NCI-H82 (cell line): ENCODE data around the gene SOX8.
"Not testable (repeated sequence)": the region's sequence is repeated elsewhere in the genome, so short reads cannot be mapped to it uniquely, and the experiment has no call there.

Source experiments
- DNase-seq: peaks from one replicate; lab custom pipeline; 2025; lab: John Stamatoyannopoulos, UW

The SOX8 gene

GRCh38 chr16:981695-982144 lies at the start of gene SOX8:
TSS of gene SOX8 (plus strand) at chr16:981770. CDS start at chr16:981923, 153 bp downstream.
- no peak for DNase-seq

GRCh38 chr16:932831-933330 lies 48.7 kb upstream of the SOX8 start:
- DNase-seq = no peak

- no peak for DNase-seq
Measured at GRCh38 chr16:933581-933980, 48.0 kb upstream of the SOX8 start.

DNA sequence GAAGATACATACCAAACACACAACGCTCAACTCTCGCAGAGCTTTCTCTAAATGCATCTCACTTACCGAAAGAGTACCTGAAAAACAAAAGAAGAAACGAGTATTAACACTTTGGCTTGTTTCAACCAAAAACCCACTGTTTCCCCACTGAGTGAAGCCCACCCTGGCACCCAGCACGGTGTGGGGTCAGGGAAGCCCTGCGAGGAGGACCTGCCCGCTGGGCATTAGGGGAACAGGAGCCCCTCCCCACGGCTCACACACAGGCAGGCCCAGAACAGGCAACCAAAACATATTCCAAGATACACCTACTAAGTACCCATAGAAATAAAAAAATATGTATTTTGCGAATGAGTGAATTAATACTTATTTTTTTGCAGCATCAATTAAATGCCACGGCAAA lies 47.4 kb upstream of the SOX8 start:
- no peak for DNase-seq

- no peak for DNase-seq
Measured at GRCh38 chr16:935684-936083, 45.9 kb upstream of the SOX8 start.

DNA sequence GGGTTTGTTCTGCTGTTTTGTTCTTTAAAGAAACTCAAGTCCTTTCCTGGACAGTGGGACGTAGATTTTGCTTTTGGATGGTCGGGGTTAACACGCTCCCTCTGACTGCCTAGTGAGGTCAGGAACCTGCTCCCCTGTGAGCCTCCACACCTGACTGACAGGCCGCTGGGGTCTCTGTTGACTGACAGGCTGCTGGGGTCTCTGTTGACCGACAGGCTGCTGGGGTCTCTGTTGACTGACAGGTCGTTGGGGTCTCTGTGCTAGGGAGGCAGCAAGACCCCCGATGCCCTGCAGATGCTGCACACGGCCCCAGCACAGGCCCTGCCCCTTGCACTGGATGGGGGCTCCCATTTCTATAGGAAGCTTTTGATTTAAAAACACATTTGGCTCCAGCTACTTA lies 44.3 kb upstream of the SOX8 start:
- DNase-seq = no peak

DNA sequence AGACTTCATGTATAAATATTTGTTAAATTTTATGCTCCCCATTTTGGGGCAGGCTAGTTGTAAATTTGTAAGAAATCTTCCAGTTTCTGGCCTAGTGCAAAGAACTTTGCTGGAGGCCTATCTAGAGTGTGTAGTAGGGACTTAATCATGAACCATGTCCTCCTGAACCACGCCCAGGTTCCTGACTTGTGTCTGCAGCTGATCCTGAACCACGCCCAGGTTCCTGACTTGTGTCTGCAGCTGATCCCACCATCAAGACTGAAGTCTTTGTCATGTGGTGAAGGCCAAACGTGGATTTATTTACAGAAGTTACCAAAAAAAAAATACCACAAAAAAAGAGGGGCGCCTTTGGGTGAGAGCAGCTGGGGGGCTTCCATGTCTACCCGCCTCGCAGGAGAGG lies 43.8 kb upstream of the SOX8 start:
- DNase-seq = no peak

GRCh38 chr16:938136-938535 lies 43.4 kb upstream of the SOX8 start:
- DNase-seq = no peak

GRCh38 chr16:938752-939151 lies 42.8 kb upstream of the SOX8 start:
- no peak for DNase-seq

DNA sequence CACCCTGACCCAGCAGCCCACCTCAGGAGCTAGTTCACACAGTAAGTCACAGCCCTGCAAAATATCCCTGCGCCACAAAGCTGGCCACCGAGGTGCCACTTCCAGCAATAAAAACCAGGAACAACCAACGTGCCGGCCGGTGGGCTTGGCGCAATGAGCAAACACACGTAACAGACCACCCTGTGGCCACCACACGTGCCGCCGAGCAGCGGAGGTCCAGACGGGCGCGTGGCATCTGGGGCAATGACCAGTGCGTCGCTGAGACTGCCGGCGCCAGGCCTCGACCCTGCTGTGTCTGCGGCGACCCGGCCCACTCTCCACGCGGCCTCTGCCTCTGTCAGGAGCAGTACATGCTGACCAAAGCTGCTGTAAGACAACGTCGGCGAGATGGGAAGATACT lies 42.3 kb upstream of the SOX8 start:
- no peak for DNase-seq

DNA sequence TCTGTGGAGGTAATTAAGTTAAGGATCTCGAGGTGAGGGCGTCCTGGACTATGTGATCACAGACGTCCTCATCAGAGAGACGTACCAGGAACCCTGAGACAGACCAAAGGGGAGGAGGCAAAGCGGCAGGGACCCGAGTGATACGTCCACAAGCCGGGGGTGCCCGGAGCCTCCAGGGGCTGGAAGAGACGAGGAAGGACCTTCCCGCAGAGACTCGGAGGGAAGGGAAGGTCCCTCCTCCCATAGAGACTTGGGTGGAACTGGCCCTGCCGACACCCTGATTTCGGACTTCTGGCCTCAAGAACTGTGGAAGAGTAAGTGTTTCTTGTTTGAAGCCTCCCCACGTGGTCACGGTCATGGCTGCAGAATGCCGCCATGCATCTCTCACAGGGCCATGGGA lies 41.6 kb upstream of the SOX8 start:
- no peak for DNase-seq

DNA sequence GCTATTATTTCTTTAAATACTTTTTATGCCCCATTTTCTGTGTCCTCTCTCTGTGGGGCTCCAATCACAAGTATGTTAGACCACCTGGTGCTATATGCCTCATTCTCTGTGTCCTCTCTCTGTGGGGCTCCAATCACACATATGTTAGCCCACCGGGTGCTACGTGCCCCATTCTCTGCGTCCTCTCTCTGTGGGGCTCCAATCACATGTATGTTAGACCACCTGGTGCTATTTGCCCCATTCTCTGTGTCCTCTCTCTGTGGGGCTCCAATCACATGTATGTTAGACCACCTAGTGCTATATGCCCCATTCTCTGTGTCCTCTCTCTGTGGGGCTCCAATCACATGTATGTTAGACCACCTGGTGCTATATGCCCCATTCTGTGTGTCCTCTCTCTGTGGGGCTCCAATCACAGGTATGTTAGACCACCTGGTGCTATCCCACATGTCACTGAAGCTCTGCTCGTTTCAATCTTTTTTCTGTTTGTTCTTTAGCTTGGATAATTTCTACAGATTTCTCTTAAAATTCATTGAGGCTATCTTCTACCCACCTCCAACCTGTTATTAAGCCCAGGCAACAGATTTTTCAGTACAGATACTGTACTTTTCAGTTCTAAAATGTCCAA lies 39.0 kb upstream of the SOX8 start:
- DNase-seq = no peak

DNA sequence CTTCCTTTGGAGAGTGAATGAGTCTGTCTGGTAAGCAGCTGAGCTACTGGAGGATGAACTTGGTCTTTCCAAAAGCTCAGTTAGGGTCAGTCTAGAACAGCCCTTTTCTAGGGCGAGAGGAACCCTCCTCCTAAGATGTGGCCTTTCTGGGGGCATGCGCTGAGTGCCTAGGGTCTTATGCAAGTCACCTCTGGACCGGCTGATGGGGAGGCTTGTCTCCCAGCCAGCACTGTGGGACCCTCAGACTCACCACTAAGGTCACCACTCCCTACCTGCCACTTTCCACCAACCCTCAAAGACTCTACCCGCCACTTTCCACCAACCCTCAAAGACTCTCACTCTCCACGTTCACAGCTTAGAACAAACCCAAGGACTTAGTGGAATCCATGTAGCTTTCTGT lies 37.6 kb upstream of the SOX8 start:
- DNase-seq = no peak

DNA sequence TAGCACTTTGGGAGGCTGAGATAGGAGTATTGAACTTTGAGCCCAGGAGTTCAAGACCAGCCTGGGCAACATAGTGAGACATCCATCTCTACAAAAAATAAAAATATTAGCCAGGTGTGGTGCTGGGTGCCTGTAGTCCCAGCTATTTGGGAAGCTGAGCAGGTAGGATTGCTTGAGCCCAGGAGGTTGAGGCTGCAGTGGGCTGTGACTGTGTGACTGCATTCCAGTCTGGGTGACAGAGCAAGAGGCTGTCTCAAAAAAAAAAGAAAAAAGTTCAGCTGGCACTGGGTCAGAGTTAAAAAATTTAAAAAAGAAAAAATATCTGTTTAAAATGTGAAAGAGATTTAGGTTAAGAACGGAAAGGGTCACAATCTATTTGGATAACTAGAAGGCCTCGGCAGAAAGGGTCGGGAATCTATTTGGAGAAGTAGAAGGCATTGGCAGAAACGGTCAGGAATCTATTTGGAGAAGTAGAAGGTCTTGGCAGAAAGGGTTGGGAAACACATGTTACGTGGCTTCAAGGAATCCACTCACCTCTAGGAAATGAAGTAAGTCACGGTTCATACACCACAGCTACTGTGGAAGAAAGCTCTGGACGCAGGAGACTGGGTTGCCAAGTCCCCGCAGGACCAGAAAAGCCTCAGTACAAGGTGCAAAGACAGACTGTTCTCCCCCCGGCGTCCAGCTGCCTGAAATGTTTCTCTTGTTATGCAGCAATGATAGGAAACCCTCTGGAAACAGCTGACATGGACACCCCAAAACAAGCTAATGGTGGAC lies 36.1 kb upstream of the SOX8 start:
- no peak for DNase-seq

DNA sequence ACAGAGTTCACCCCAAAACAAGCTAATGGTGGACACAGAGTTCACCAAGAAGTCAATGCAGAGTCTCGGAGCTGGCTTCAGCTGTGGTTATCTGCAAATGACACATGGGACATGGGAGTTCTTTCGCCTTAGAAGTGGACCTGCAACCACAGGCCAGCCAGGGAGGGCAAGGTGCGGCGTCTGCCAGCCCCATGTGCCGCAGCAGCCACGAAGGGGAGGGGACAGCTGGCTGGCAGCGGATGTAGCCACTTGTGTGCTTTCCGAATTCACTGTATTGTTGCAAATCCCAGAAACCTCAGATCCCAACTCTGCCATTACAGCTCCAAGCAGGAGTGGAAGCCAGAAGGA lies 35.5 kb upstream of the SOX8 start:
- DNase-seq = no peak

- no peak for DNase-seq
Measured at GRCh38 chr16:947255-947921, 34.2 kb upstream of the SOX8 start.

GRCh38 chr16:947922-948303 lies 33.7 kb upstream of the SOX8 start:
- not testable (repeated sequence) for DNase-seq

DNA sequence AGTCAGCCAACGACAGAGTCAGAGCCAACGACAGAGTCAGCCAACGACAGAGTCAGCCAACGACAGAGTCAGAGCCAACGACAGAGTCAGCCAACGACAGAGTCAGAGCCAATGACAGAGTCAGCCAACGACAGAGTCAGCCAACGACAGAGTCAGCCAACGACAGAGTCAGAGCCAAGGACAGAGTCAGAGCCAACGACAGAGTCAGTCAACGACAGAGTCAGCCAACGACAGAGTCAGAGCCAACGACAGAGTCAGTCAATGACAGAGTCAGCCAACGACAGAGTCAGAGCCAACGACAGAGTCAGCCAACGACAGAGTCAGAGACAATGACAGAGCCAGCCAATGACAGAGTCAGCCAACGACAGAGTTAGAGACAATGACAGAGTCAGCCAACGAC lies 32.8 kb upstream of the SOX8 start:
- DNase-seq = not testable (repeated sequence)

DNA sequence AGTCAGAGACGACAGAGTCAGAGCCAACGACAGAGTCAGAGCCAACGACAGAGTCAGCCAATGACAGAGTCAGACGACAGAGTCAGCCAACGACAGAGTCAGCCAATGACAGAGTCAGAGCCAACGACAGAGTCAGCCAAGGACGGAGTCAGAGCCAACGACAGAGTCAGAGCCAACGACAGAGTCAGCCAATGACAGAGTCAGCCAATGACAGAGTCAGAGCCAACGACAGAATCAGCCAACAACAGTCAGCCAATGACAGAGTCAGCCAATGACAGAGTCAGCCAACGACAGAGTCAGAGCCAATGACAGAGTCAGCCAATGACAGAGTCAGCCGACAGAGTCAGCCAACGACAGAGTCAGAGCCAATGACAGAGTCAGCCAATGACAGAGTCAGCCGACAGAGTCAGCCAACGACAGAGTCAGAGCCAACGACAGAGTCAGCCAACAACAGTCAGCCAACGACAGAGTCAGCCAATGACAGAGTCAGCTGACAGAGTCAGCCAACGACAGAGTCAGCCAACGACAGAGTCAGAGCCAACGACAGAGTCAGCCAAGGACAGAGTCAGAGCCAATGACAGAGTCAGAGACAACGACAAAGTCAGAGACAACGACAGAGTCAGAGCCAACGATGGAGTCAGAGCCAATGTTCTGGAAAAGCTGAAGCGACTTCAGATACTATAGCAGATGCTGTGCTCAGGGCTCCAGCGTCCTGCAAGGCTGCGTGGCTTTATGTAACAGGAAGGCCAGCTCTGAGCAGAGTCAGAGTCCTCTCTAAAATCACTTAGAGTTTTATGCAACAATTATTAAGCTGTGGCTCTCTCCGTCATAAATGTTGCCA lies 30.6 kb upstream of the SOX8 start:
- not testable (repeated sequence) for DNase-seq

DNA sequence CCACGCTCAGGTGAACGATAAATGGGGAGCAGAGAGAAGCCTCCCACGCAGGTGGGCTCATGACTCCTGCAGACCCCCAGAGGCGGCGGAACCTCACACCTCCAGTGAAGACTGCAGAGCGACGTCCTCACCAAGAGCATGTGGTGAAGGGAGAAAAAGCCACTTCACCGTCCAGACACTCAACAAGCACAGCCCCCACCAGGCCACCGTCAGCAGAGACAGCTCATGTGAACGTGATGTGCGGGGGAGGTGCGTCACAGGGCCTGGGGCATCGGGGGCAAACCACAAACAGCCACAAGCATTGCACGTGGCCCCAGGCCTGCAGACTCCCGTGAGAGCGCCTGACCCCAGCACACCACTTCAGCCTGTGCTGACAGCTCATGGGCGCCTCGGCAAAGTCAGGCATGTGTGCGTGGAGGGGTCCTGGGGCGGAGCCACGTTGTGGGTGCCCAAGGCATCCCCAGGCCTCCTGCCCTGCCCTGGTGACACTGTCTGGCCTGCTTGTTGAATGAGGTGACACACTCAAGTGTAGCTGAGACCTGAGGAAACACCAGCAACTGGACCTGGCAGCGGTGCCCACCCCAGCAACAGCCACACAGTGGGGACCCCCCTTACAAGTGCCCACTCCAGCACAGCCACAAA lies 29.8 kb upstream of the SOX8 start:
- DNase-seq = no peak

DNA sequence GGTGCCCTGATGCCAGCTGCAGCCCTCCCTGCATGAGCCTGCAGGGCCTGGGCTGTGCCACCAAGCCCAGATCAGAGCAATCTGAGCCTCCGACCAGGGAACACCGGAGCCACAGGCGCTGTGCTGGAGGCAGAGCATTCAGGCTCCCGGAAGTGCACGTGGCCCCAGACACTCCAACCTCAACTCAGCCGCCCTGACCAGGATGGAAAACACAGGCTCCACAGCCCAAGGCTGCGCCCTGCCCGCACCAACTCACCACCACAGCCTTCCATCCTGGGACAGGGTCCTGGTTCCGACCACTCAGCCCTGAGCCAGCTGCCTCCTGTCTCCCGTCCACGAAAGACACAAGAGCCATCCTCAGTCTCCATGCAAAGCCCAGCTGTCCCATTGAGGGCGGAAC lies 29.2 kb upstream of the SOX8 start:
- no peak for DNase-seq

DNA sequence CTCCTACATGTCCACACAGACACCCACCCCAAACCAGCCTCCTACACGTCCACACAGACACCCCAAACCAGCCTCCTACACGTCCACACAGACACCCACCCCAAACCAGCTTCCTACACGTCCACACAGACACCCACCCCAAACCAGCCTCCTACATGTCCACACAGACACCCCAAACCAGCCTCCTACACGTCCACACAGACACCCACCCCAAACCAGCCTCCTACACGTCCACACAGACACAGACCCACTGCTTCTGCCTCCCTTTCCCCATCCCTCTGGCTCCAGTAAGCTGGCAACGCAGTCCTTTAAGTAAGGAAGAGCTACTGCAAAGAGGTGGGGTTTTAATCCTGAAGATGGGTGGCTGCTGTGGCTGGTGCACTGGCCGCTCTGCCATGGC lies 27.8 kb upstream of the SOX8 start:
- not testable (repeated sequence) for DNase-seq
